ENCODE data around the gene CTCFL. TPM values are rescaled to one million over a fixed set of nuclear protein-coding genes. Genes with fewer than 3 reads are reported as not detected.
"Not testable (repeated sequence)": the region's sequence is repeated elsewhere in the genome, so short reads cannot be mapped to it uniquely, and the experiment has no call there.

Gene CTCFL
- total RNA-seq, 1 donor from 2014 or later: 0.12 TPM

DNA sequence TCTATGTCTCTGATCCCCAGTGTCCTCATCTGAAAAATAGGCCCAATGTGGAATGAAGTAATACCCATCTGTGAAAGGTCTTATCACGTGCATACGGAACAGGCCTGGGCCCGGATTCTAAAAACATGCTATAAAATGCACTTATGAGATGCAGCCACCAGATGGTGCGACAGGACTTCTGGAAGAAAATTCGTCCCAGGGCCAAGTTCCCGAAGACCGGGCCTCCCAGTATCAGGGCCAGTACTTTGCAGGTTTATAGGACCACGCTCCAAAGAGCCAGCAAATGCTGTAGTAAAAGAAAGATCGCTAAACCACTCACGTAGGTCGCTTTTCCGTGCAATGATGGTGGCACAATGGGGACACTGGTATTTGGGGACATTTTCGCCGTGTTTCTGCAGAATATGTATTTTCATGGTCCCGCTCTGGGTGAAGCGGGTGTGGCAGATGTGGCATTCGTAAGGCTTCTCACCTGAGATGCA is 10.6 kb downstream of the CTCFL start:
- no peak for DNase-seq (ENCODE audit: low read depth)
- TF ChIP-seq, protein P1, sequence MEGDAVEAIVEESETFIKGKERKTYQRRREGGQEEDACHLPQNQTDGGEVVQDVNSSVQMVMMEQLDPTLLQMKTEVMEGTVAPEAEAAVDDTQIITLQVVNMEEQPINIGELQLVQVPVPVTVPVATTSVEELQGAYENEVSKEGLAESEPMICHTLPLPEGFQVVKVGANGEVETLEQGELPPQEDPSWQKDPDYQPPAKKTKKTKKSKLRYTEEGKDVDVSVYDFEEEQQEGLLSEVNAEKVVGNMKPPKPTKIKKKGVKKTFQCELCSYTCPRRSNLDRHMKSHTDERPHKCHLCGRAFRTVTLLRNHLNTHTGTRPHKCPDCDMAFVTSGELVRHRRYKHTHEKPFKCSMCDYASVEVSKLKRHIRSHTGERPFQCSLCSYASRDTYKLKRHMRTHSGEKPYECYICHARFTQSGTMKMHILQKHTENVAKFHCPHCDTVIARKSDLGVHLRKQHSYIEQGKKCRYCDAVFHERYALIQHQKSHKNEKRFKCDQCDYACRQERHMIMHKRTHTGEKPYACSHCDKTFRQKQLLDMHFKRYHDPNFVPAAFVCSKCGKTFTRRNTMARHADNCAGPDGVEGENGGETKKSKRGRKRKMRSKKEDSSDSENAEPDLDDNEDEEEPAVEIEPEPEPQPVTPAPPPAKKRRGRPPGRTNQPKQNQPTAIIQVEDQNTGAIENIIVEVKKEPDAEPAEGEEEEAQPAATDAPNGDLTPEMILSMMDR (conservative IDR thresholded peaks at IDR 0.05; ENCODE audit: low read depth, low read length): peak; percentile 83
- H3K4me3 ChIP-seq (ENCODE audit: low read depth, low read length): no peak overlapping the region

DNA sequence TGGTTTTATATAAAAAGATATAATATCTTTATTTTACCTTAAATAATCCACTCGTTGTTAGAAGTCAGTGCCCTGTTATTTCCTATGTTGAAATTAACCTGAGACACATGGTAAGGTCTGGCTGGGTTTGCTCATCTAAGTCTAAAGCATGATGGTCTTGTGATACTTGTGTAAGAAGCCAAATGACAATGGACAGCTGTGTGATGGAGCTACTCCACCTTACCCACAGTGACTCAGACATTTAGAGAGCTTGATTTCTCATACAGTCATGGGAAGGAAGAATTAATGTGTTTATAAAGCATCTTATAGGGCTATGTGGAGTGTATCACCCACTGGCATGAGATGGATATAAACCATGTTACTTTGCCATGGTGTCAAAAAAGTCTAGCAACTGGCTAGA is 11.7 kb downstream of the CTCFL start:
- TF ChIP-seq, protein P1 (conservative IDR thresholded peaks at IDR 0.05; ENCODE audit: low read depth, low read length): no peak
- no peak overlapping the region for H3K4me3 ChIP-seq (ENCODE audit: low read depth, low read length)
- DNase-seq (ENCODE audit: low read depth): no peak

DNA sequence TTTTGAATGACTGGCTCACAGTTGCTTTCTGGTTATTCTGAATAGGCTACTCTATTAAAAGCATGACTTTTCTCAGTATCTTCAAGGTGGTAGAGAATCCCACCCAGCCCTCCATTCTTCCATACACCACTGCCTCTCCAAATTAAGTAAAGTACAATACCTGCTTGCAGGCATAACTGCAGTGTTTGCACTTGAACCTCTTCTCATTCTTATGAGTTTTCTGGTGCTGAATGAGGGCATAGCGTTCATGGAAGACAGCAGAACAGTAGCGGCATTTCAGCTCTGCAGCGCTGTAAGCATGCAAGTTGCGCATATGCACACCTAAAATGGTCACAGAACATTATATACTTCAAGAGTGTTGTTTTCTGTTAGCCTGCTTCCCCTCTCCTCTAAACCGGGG is 12.5 kb downstream of the CTCFL start:
- DNase-seq (ENCODE audit: low read depth): no peak
- H3K4me3 ChIP-seq (ENCODE audit: low read depth, low read length): no peak overlapping the region
- TF ChIP-seq, protein P1 (conservative IDR thresholded peaks at IDR 0.05; ENCODE audit: low read depth, low read length): no peak

DNA sequence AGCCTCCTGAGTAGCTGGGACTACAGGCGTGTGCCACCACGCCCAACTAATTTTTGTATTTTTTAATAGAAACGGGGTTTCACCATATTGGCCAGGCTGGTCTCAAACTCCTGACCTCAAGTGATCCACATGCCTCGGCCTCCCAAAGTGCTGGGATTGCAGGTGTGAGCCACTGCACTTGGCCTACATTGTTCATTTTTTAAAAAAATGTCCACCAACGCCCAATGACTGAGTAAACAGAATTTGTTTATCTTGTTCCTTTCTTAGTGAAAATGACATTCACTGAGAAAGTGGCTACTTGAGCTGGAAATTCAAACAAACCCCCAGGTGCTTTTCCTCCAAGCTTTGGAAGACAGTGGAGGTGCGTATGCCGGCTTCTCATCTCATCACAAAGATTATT is 13.2 kb downstream of the CTCFL start:
- H3K4me3 ChIP-seq (ENCODE audit: low read depth, low read length); DNase-seq (ENCODE audit: low read depth): not testable (repeated sequence)

DNA sequence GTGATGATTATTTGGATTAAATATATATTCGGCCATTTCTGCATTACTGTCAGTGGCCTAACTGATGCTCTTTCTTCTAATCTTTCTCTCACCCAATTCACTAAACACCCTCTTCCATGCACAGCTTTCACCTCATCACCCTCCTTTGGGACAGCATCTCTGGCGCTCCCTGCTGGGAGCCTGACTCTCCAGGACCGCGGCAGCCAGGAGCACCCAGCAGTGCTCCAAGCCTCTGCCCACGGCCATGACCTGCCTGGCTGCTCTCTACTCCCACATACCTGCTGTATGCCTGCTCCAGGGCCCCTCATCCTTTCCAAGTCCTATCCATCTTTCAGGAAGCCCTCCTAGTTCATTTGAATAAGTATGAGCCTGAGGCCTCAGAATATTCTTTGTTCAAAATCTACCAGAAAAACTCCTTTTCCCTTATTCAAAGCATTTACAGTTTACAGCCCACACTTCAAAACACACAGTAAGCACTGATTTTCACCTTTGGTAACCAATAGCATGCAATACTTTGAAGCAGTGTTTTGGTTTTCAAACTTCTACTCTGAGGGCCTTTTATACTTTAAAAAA is 15.2 kb downstream of the CTCFL start:
- no peak for DNase-seq (ENCODE audit: low read depth)
- TF ChIP-seq, protein P1 (conservative IDR thresholded peaks at IDR 0.05; ENCODE audit: low read depth, low read length): peak; percentile 68
- no peak overlapping the region for H3K4me3 ChIP-seq (ENCODE audit: low read depth, low read length)

DNA sequence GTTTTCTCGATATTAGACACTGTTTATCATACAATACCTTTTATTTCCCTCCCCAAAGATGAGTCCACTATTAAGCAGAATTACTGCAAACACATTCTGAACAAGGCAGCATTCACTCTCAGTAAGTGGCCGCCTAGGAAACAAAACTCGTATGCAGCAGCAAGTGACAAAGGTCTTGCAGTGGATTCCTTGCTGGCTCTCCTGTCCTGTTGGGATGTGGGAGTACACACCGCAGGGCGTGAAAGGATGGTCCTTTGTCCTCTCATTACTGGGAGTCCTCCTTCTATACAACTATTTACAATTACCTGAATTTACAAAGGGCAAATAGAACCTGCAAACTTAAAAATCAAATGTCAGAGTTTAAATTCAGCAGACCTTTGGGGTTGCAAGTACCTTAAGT is 16.1 kb downstream of the CTCFL start:
- DNase-seq (ENCODE audit: low read depth): no peak
- TF ChIP-seq, protein P1 (conservative IDR thresholded peaks at IDR 0.05; ENCODE audit: low read depth, low read length): no peak
- no peak overlapping the region for H3K4me3 ChIP-seq (ENCODE audit: low read depth, low read length)

DNA sequence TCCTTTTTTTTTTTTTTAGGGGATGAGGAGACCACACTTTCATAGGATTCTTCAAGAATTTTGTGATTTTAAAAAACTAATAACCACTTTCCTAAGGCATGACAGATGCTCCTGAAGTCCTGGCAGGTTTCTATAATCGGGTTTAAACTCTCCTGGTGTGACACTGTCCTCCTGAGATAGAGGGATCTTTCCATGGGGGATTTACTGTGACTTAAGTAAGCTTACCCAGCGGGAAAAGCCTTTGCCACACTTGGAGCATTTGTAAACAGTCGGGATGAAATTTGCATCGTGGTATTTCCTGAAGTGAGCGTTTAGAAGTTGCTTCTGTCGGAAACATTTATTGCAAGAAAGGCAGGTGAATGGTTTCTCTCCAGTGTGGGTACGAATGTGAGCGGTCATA is 16.6 kb downstream of the CTCFL start:
- no peak overlapping the region for H3K4me3 ChIP-seq (ENCODE audit: low read depth, low read length)
- TF ChIP-seq, protein P1 (conservative IDR thresholded peaks at IDR 0.05; ENCODE audit: low read depth, low read length): no peak
- DNase-seq (ENCODE audit: low read depth): no peak
